GM08714 (cell line): ENCODE data around the gene SSUH2.

Source experiments
- H3K4me3 ChIP-seq: fragments of 200-500 bp; sonication (Bioruptor generic); 2 replicates; pipeline ENCODE4 v1.5.1; 2014; ENCODE audit warnings: mild to moderate bottlenecking, low read length, inconsistent platforms
- ZNF274 ChIP-seq: IDR thresholded peaks from 2 replicates; pipeline ENCODE4 v1.6.1; 2012; ENCODE audit warnings: mild to moderate bottlenecking, low read depth, low read length

SSUH2 gene

DNA sequence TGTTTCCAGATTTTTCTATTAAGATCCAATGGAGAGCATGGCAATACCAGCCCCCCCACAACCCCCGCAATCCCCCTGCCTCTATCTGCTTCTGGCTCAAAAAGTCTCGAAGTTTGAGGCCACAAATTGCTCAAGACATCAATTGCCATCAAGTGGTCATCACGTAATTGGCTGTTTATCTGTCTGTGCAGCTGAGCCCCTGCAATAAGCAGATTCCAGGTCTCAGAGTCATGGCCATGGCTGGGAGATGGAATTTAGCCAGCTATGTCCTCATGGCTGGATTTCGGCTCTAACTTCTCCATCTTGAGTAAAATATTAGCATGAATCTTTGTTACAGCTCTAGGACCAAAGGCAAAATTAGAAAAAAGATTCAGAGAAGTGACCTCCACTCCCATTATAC, 22.7 kb downstream of the SSUH2 start:
- no peak for TF ChIP-seq ZNF274
- no peak overlapping the region for H3K4me3 ChIP-seq

DNA sequence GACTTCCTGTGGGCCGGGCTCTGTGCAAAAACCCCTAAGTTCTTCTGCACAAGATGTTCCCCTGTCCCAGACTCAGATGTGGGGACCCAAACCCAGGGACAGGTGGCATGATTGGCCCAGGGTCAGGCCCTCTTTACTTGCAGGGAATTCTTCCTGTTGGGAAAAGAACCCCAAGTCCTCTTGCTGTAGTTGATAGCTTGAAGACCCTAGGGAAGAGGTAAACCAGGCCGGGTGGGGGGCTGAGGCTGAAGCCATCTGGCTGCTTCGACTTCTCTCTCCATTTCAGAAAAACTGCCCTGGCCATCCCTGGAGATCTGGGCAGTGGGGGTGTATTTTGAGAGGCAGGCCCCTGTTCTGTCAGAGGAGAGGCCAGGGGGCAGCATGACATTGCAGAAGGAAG, 23.5 kb downstream of the SSUH2 start:
- H3K4me3 ChIP-seq: no peak overlapping the region
- no peak for TF ChIP-seq ZNF274

DNA sequence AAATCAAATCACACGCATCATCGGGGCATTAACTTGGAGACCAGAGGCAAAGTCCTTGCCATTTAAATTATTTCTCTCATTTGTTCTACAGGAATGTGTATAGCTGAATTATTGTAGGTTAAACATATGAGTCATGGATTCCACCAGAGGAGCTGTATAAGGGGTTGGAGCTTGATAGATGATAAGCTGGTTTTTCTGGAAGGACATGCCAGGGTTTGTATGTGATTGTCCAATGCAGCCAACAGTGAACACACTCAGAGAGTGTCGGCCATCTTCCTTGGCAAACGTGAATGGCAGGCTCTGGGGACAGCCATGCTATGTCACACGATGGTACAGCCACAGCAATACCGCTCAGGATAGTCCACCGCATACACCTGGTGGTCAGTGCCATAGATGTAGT, 25.1 kb downstream of the SSUH2 start:
- no peak overlapping the region for H3K4me3 ChIP-seq
- no peak for TF ChIP-seq ZNF274

DNA sequence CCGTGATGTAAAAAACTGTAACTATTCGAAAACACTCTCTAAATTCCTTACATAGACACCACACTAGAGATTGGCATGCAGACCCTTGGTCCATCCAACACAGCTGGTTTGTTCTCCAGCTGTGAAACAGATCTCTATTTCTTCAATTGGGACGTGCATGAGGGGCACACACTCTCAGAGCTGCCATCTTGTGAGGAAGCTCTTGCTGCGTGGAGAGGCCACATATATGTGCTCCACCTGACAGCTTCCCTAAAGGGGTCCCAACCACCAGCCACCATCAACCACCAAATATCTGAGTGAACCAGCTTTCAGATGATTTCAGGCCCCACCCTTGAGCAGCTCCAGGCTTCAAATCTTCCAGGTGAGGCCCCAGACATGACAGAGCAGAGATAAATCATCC, 25.6 kb downstream of the SSUH2 start:
- TF ChIP-seq ZNF274: no peak
- no peak overlapping the region for H3K4me3 ChIP-seq

DNA sequence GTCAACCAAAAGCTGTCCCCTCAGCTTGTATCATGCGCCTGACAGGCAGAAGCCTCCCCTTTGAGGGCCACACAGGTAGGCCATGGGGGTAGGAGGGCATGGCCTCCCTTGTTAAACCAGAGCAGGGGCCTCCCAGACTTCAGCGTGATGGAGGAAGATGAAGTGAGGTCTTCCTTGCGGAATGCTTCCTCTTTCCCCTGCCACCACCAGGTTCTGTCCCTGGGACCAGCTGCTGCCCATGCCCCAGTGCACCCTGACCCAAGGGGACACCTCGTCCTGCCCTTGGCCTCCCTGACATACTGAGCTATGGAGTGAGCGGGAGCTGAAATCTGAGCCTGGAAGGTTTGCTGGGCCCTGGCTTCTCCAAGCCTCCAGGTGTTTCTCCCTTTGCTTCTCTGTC, 26.7 kb downstream of the SSUH2 start:
- no peak for TF ChIP-seq ZNF274
- H3K4me3 ChIP-seq: no peak overlapping the region

DNA sequence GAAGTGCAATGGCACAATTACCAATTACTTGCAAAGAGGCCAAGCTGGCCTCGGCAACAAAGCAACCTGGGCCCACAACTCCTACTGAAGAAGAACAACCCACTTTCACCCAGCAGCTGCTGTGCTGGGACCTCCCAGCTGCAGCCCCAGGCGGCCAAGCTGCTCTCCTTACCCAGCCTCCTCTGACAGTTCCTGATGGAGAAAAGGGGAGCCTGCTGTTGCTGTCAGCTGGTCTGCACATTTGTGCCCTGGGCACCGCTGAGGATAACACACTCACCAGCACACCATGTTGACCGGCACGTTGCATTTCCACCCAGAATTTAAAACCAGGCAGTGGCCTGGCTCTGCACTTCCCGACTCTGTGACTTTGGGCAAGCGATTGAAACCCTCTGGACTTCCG, 33.6 kb downstream of the SSUH2 start:
- no peak overlapping the region for H3K4me3 ChIP-seq
- TF ChIP-seq ZNF274: no peak

DNA sequence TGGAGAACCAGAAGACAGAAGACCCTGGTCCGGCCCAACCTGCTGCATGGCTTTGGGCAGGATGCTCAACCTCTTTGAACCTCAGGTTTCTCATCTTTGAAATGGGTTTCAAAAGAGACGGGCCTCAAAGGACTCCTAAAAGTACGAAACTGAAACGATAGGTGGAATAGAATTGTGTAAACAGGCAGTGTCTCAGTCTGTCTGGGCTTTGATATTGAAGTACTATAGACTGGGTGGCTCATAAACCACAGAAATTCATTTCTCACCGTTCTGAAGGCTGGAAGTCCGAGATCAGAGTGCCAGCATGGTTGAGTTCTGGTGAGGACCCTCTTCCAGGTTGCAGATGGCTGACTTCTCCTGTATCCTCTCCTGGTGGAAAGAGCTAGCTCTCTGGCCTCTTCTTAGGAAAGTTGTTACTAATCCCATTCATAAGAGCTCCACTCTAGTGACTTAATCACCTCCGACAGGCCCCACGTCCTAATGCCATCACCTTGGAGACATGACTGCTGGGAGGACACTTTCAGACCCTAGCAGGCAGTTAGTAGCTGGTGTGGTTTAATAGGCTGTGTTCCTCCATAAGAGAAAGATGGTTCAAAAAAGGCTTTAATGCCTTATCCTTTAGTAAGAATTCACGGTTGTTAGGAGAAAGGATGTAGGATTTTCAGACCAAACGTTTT, 35.7 kb downstream of the SSUH2 start:
- TF ChIP-seq ZNF274: no peak
- no peak overlapping the region for H3K4me3 ChIP-seq

DNA sequence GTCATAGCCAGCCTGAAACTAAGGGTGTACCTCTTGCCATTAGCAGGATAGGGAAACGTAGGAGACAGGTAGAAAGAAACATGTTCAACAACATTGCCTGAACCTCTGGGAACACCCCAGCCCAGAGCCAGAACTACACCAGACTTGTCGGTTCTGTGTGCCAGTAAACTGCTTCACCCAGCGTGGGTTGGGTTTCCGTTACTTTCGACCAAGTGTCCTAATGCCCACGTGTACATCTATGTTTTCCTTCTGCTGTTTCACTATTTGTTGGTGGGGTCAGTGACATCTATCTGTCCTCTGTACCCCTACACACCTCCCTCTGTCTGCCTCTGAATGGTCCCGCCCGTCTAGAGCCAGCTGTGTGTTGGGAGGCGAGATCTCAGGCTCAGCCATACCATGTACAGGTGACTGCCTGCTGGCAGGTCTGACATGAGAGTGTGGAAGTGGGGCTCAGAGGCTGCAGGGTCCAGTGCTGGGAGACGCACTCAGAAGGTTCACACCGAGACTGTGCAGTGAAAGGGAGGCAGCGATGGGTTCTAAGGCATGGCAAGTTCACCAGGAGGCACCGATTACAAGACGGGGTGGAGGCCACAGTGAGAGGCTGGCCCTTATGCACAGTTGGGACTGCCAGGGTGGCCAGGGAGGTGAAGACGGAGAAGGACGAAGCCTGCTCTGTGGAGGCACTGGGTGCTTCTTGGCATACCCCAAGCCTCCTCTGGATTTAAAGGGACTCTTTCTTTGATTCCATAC, 36.4 kb downstream of the SSUH2 start:
- no peak overlapping the region for H3K4me3 ChIP-seq
- TF ChIP-seq ZNF274: no peak

DNA sequence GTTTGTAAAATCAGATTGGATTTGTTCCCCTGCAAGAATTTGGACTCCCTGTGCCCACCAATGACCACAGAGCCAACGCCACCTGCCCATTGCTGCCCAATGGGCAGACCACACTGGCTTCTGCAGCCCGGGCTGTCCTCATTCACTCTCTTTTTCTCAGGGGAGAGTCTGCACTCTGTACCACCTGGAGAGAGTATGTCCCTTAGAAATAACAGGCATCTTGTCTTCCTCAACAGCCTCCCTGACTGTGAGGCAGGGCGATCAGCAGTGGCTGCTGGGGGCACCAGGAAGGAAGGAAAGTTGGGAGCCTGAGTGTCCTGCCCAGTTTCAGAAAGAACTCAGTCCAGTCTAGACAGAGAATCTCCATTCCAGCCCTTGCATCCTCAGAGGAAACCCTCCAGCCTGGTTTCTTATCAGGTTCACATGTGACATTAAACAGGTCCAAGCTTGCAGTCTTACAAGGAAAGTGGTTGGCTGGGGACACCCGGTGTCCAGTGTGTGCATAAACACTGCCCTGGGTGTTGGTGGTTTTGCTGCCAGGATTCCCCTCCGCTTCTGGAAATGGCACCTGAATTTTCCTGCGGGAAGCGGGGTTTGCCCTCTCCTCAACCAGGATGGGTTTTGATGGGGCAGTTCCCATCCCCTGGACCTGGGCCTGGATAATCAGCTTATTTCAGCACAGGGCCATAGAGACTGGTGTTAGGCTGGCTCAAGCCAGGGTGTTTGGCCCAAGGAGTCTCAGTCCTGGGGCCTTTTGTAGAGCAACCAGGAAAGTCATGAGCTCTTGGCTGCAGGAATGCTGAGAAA, 37.2 kb downstream of the SSUH2 start:
- no peak overlapping the region for H3K4me3 ChIP-seq
- TF ChIP-seq ZNF274: no peak

DNA sequence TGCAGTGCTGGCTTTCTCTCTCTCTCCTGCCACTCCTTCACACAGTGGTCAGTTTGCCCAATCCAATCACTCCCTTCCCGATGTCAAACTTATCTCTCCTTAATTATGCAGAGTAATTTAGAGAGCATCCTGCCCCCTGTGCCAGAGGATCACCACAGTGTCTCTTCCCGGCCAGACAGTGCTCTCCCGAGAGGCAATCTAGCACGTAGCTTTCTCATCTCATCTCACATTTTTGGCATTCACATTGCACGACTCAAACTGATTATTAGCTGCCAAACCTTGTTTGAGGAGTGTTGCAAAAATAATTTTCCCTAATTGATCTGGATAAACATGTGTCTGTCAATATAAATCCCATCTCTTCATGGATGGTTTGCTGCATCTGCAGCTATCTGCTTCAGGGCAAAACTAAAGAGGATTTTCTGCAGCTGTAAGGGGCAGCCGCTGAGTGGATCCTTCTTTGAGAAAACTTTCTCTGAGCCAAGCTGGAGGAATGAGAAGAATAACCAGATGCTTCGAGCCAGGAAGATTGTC, 37.8 kb downstream of the SSUH2 start:
- no peak overlapping the region for H3K4me3 ChIP-seq
- no peak for TF ChIP-seq ZNF274

DNA sequence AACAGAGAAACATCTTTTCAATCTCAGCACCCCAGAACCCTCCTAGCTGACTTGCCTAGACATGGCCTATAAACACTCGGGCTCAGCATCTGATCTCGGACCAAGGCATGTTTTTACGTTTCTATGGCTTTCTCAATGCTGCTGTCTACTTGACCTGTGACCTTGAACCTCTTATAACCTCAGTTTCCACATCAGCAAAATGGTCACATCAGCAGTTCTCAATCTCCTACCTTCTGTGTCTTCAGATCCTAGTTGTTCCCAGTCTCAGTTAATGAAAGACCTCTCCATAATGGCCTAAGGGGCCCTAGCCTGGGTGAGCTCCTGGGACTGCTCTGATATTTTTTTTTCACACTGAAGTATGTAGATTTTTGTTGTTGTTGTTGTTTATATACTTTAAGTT, 39.6 kb downstream of the SSUH2 start:
- H3K4me3 ChIP-seq: no peak overlapping the region
- no peak for TF ChIP-seq ZNF274

DNA sequence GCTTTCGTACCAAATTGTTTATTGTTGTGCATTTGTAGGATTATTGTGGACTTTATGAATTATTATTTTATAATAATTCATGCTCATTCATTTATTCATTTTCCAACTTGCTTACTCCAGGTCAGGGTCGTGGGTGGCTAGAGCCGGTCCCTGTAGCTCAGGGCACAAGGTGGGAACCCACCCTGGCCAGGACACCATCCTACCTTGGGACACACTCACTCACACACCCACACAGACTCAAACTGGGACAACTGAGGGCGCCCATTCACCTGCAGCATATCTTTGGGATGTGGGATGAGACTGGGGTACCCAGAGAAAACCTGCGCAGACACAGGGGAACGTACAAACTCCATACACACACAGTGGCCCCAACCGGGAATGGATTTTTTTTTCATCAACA, 40.6 kb downstream of the SSUH2 start:
- TF ChIP-seq ZNF274: no peak
- no peak overlapping the region for H3K4me3 ChIP-seq

DNA sequence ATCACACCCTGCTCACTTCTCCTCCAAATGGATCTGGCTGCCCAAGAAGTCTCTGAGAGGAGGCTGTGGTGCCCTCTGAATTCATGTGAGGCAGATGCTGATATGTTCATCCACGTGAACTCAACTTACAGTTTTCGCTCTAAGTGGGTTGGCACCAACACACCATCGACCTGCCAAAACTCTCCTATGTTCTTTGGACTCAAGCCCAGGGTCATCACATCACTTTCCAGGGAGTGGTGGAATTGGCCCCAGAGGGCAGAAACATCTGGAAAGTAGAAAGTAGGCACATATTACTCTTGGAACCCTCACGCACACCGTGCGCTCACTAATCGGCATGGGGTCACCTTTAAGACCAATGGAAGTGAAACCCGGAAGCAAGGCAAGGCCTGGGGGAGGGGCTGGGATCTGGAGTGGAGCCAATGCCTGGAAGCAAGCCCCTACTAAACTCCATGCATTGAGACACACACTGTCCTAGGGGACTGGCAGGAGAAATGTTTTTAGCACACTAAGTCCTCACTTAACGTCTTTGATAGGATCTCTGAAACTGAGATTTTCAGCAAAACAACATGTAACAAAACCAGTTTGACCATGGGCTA, 41.4 kb downstream of the SSUH2 start:
- TF ChIP-seq ZNF274: no peak
- H3K4me3 ChIP-seq: no peak overlapping the region

DNA sequence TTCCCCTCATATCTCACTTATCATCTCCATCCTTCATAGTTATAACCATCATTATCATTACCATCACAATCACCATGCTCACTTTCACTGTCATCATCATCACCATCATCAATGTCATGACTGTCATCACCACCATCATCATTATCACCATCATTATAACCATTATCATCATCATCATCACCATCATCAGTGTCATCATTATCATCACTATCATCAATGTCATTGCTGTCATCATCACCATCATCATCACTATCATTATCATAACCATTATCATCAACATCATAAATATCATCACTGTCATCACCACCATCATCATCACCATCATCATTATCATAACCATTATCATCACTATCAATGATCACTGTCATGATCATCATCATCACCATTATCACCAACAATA, 44.1 kb downstream of the SSUH2 start:
- TF ChIP-seq ZNF274: no peak
- no peak overlapping the region for H3K4me3 ChIP-seq

DNA sequence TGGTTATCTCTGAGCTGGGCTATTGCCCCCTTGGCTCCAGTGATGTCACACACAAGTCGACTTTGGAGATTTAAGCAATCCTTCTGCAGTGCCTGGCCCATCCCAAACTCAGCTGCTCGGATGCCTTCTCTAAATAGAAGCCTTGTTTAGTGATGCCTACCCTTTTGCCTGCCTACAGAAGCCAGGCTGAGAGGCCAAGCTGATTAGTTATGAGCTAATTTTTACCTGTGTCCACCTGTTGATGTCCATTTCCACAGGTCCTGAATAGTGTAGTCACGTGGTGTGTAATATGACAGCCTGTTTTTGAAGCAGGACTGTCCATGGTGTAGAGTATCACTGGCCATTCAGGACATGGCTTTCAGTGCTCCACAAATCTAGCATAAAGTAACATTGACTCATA, 45.5 kb downstream of the SSUH2 start:
- H3K4me3 ChIP-seq: no peak overlapping the region
- no peak for TF ChIP-seq ZNF274
